ENCODE data around the gene PNMT. TPM values are rescaled to one million over a fixed set of nuclear protein-coding genes. Genes with fewer than 3 reads are reported as not detected.
A peak's percentile ranks its signal among the peaks of the same experiment; 100 is the strongest.

Gene PNMT
- total RNA-seq, 1 donor from 2014 or later, result 5.1 TPM

DNA sequence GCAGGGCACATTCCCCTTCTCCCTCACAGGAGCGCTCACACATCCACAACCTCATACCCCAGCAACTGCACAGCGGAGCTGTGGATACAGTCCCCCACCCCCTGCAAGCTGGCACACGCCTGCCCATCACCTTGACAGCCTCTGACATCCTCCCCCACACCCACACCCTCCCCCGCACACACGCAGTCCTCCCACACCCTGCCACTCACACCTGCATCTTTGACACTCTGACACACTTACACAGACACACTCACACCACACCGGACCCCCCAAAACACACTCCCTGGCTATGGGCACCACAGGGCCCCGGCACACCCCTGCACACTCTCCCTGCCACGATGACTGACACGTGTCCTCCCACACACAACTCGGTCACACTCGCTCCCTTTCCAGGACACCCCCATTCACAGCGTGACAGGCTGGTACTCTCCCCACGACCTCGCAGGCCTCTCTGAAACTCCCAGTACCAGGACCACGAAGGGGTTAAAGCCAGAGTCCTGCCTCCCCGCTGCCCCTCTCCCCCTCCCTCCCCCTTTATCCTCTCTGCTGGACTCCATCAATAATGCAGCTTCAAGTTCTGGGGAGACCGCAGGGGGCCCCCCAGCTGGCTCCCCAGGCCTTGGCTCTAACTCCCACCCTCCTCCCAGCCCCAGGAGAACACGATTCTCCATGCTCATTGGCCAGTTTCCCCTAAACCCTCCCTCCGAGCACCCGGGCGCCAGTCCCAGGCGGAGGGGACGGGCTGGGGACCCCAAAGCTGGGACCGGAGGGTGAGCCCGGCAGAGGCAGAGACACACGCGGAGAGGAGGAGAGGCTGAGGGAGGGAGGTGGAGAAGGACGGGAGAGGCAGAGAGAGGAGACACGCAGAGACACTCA lies 41.8 kb upstream of the PNMT start, which contains the start of gene PPP1R1B:
Gene PPP1R1B, plus strand, starts transcription at position 782 of the 876 bp plus-strand sequence. CDS start 441 bp downstream, outside the sequence.
- Histone ChIP-seq H3K9me3 (no peaks in the 10 kb centered on the region), H3K4me3 (peak within 1 kb of the TSS; percentile 22 to 38), H3K4me1 (peaks cover 7 to 13% of the 10 kb centered on the region in 2 donors), H3K36me3 (no peaks in the 10 kb centered on the region), H3K27ac (no peak within 1 kb of the TSS), H3K27me3 (peaks cover 13% of the 10 kb centered on the region)
- TF ChIP-seq, protein P1, sequence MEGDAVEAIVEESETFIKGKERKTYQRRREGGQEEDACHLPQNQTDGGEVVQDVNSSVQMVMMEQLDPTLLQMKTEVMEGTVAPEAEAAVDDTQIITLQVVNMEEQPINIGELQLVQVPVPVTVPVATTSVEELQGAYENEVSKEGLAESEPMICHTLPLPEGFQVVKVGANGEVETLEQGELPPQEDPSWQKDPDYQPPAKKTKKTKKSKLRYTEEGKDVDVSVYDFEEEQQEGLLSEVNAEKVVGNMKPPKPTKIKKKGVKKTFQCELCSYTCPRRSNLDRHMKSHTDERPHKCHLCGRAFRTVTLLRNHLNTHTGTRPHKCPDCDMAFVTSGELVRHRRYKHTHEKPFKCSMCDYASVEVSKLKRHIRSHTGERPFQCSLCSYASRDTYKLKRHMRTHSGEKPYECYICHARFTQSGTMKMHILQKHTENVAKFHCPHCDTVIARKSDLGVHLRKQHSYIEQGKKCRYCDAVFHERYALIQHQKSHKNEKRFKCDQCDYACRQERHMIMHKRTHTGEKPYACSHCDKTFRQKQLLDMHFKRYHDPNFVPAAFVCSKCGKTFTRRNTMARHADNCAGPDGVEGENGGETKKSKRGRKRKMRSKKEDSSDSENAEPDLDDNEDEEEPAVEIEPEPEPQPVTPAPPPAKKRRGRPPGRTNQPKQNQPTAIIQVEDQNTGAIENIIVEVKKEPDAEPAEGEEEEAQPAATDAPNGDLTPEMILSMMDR (IDR thresholded peaks at IDR 0.05), result no peak
- DNase-seq (ENCODE audit: low spot score in 2 of 2), result peak in 1 of 2 donors; percentile 59
- intact Hi-C loops (cut with DNase I), result no loop called here

DNA sequence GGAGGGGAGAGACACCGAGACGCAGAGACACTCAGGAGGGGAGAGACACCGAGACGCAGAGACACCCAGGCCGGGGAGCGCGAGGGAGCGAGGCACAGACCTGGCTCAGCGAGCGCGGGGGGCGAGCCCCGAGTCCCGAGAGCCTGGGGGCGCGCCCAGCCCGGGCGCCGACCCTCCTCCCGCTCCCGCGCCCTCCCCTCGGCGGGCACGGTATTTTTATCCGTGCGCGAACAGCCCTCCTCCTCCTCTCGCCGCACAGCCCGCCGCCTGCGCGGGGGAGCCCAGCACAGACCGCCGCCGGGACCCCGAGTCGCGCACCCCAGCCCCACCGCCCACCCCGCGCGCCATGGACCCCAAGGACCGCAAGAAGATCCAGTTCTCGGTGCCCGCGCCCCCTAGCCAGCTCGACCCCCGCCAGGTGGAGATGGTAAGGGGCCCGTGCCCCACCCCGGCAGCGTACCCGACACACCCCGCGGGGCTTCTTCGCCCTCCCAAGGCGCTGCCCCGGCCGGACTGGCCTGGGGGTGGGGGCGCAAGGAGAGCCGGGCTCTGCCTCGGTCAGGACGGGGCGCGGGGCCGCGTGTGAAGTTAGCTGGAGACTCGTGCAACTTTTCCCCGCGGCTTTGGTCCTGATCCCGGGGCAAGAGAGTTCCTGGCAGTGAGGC lies 41.1 kb upstream of the PNMT start:
- Histone ChIP-seq H3K4me3 (peak overlapping the region; percentile 22 to 38), H3K27me3 (peaks cover 13% of the 10 kb centered on the region), H3K4me1 (peaks cover 7 to 13% of the 10 kb centered on the region in 2 donors), H3K27ac (no peak overlapping the region), H3K9me3 (no peaks in the 10 kb centered on the region), H3K36me3 (no peaks in the 10 kb centered on the region)
- TF ChIP-seq, protein P1 (IDR thresholded peaks at IDR 0.05), result no peak
- intact Hi-C loops (cut with DNase I), result no loop called here
- no peak for DNase-seq (ENCODE audit: low spot score in 2 of 2)

GRCh38 chr17:39627712-39628516 lies 40.3 kb upstream of the PNMT start:
- TF ChIP-seq, protein P1 (IDR thresholded peaks at IDR 0.05), result no peak
- Histone ChIP-seq H3K9me3 (no peaks in the 10 kb centered on the region), H3K4me1 (peaks cover 7 to 13% of the 10 kb centered on the region in 2 donors), H3K36me3 (no peaks in the 10 kb centered on the region), H3K4me3 (no peak overlapping the region), H3K27me3 (peaks cover 13% of the 10 kb centered on the region), H3K27ac (no peak overlapping the region)
- intact Hi-C loops (cut with DNase I), result no loop called here
- no peak for DNase-seq (ENCODE audit: low spot score in 2 of 2)

DNA sequence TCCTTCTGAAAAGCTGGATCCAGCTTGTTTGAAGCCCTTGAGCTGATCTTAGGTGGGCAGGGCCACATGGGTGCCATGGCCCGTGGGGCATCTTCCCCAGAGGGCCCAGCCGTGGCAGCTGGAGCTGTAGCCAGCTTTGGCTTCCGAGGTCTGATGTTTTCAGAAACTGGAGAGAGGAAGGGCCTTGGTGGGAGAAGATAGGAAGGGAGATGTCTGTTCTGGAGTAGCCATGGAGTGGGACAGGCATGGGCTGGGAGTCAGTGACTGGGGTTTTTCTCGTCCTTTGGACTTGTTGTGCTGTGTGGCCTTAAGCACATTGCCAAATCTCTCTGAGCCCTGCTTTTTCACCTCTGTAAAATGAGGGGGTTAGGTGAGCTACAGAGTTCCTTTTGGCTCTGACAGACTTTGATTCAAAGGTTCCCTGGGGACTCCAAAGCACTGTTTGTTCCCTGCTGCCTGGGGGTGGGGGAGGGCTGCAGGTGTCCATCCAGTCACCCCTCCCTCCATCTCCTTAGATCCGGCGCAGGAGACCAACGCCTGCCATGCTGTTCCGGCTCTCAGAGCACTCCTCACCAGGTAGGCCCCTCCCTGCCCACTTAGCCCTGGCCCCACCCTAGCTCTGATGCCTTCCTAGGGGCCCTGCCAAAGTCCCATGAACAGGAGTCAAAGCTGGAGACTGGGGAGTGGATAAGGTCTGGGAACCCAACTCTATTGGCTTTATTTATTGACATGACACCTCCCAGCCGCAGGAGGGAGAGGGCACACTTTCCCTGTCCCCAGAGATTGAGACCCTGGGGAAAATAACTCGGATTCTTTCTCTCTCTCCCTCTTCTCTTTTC lies 39.4 kb upstream of the PNMT start:
- Histone ChIP-seq H3K36me3 (no peaks in the 10 kb centered on the region), H3K27me3 (peaks cover 13% of the 10 kb centered on the region), H3K9me3 (no peaks in the 10 kb centered on the region), H3K27ac (no peak overlapping the region), H3K4me3 (no peak overlapping the region), H3K4me1 (peaks cover 7 to 11% of the 10 kb centered on the region in 2 donors)
- DNase-seq (ENCODE audit: low spot score in 2 of 2), result no peak
- intact Hi-C loops (cut with DNase I), result no loop called here
- TF ChIP-seq, protein P1 (IDR thresholded peaks at IDR 0.05), result no peak

DNA sequence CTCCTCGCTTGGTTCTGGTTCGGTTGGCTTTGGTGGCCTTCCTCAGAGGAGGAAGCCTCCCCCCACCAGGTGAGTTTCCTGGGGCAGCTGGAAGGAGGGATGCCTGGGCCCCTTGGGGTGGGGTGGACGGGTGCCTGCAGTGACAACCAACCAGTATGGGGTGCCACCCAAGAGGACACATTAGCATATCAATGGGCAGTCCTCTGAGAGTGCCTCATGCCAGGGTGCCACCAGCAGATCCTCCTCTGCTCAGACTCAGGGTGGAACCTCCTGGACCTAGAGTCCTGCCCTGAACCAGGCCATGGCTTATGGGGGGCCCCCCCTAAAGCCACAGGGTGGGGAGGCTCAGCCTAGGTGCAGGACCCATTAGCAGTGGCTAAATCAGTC lies 38.8 kb upstream of the PNMT start:
- peaks cover 7 to 11% of the 10 kb centered on the region in 2 donors for H3K4me1 ChIP-seq

More for the DNA sequence above, 38.8 kb upstream of the PNMT start:
- peaks cover 13% of the 10 kb centered on the region for H3K27me3 ChIP-seq
- DNase-seq (ENCODE audit: low spot score in 2 of 2), result no peak
- H3K36me3 ChIP-seq, result no peaks in the 10 kb centered on the region
- intact Hi-C loops (cut with DNase I), result no loop called here
- H3K27ac ChIP-seq, result no peak overlapping the region
- TF ChIP-seq, protein P1 (IDR thresholded peaks at IDR 0.05), result no peak
- no peak overlapping the region for H3K4me3 ChIP-seq
- H3K9me3 ChIP-seq, result no peaks in the 10 kb centered on the region
